A673 (cell line): ENCODE data around the gene ELMO3. TPM values are rescaled to one million over a fixed set of nuclear protein-coding genes. Genes with fewer than 3 reads are reported as not detected.

Source experiments
- BruUV-seq: library from RNA; stranded (reverse); fragments of 400-500 nt; replicated peaks from 2 replicates; lab custom pipeline; 2021; lab: Mats Ljungman, UMichigan
- CTCF ChIA-PET: fragments of 300-600 bp; sonication (Branson Sonifier 250); formaldehyde crosslinking; loops from one replicate; lab custom pipeline; 2022; ENCODE audit warnings: antibody characterized with exemption; lab: Charles Lee
- POLR2A ChIA-PET: fragments of 300-600 bp; sonication (Branson Sonifier 250); formaldehyde crosslinking; loops from one replicate; lab custom pipeline; 2022; ENCODE audit warnings: antibody characterized with exemption; ENCODE audit not compliant: low non-redundant PET; lab: Charles Lee
- DNase-seq: peaks from one replicate; pipeline ENCODE4 v3.0.0-alpha.2; 2015; ENCODE audit warnings: low spot score
- H3K27ac ChIP-seq: fragments of 200-600 bp; sonication (generic); 2 replicates; pipeline ENCODE4 v1.5.1; 2016; ENCODE audit warnings: mixed run types, low read depth, mild to moderate bottlenecking, mixed read lengths, antibody characterized with exemption, low read length; ENCODE audit not compliant: poor library complexity, severe bottlenecking
- H3K27me3 ChIP-seq: fragments of 200-600 bp; sonication (generic); replicated peaks from 2 replicates; pipeline ENCODE4 v1.6.1; 2017; ENCODE audit warnings: mixed run types, low read depth, mild to moderate bottlenecking, mixed read lengths, antibody characterized with exemption, low read length; ENCODE audit not compliant: insufficient read depth, poor library complexity
- H3K36me3 ChIP-seq: fragments of 200-600 bp; sonication (generic); 2 replicates; pipeline ENCODE4 v1.6.1; 2016; ENCODE audit warnings: mixed run types, mild to moderate bottlenecking, mixed read lengths, antibody characterized with exemption, low read length; ENCODE audit not compliant: insufficient read depth, poor library complexity, severe bottlenecking
- H3K4me1 ChIP-seq: fragments of 200-600 bp; sonication (generic); 2 replicates; pipeline ENCODE4 v1.6.1; 2017; ENCODE audit warnings: mixed run types, mild to moderate bottlenecking, mixed read lengths, antibody characterized with exemption, low read length; ENCODE audit not compliant: insufficient read depth, poor library complexity, severe bottlenecking
- H3K4me3 ChIP-seq: fragments of 200-600 bp; sonication (generic); 2 replicates; pipeline ENCODE4 v1.5.1; 2016; ENCODE audit warnings: low read depth, mixed run types, mild to moderate bottlenecking, mixed read lengths, low read length; ENCODE audit not compliant: poor library complexity, severe bottlenecking
- H3K9me3 ChIP-seq: fragments of 200-600 bp; sonication (generic); 2 replicates; pipeline ENCODE4 v1.6.1; 2016; ENCODE audit warnings: mixed run types, low read depth, mild to moderate bottlenecking, mixed read lengths, antibody characterized with exemption, low read length; ENCODE audit not compliant: poor library complexity, severe bottlenecking
- CTCF ChIP-seq: fragments of 300-800, 200-600 bp; sonication (generic); conservative IDR thresholded peaks from 2 replicates; pipeline ENCODE4 v1.5.1; 2017; ENCODE audit warnings: low read depth, mild to moderate bottlenecking, antibody characterized with exemption, low read length, moderate library complexity, mixed read lengths
- EZH2 ChIP-seq: fragments of 200-600 bp; sonication (generic); IDR thresholded peaks from 2 replicates; pipeline ENCODE4 v1.6.1; 2017; ENCODE audit warnings: borderline replicate concordance, low read depth, mild to moderate bottlenecking, mixed read lengths, antibody characterized with exemption, low read length; ENCODE audit not compliant: poor library complexity, severe bottlenecking
- intact Hi-C: fragments of 100-400 bp; cut with micrococcal nuclease; formaldehyde crosslinking; loops from one replicate; pipeline ENCODE4 v1.10.0; 2022; ENCODE audit not compliant: unreplicated experiment
- total RNA-seq: library from RNA; stranded (reverse); gene quantifications from 2 replicates; pipeline ENCODE4 v1.2.3, GENCODE V29; 2021

Gene ELMO3
- total RNA-seq, 1 experiment from 2014 or later = 4.7 TPM

GRCh38 chr16:67241008-67241900 lies 42.3 kb downstream of the ELMO3 start:
- POLR2A ChIA-PET = no interaction called here
- Histone ChIP-seq H3K9me3 (no peaks in the 10 kb centered on the region), H3K27ac (peak overlapping the region; percentile 80), H3K27me3 (no peaks in the 10 kb centered on the region), H3K36me3 (peaks cover 20% of the 10 kb centered on the region), H3K4me1 (peaks cover 48% of the 10 kb centered on the region), H3K4me3 (no peak overlapping the region)
- peak; percentile 42 for DNase-seq
- CTCF ChIA-PET = no interaction called here
- no TSS peak for BruUV-seq
- intact Hi-C loops = no loop called here
- TF ChIP-seq EZH2 (no peak), CTCF (no peak)

GRCh38 chr16:67242138-67242730 lies 43.3 kb downstream of the ELMO3 start:
- H3K36me3 ChIP-seq = peaks cover 12% of the 10 kb centered on the region

GRCh38 chr16:67243481-67243880 lies 44.5 kb downstream of the ELMO3 start:
- DNase-seq = peak; percentile 37
- ChIA-PET POLR2A (interaction anchor here (0.6 kb wide), 1 partner anchor 12 kb away, joined by 3 read pairs; no protein-coding TSS in a partner anchor), CTCF (no interaction called here)
- Histone ChIP-seq H3K27ac (peak overlapping the region; percentile 79), H3K4me3 (no peak overlapping the region), H3K9me3 (no peaks in the 10 kb centered on the region), H3K27me3 (no peaks in the 10 kb centered on the region), H3K4me1 (peaks cover 58% of the 10 kb centered on the region), H3K36me3 (peaks cover 2% of the 10 kb centered on the region)
- intact Hi-C loops = no loop called here
- no TSS peak for BruUV-seq
- TF ChIP-seq EZH2 = no peak
- TF ChIP-seq CTCF = no peak

More at GRCh38 chr16:67242138-67242730, 43.3 kb downstream of the ELMO3 start:
- H3K27ac ChIP-seq = peak overlapping the region; percentile 80
- H3K4me1 ChIP-seq = peaks cover 48% of the 10 kb centered on the region
- no TSS peak for BruUV-seq
- intact Hi-C loops = no loop called here
- H3K4me3 ChIP-seq = no peak overlapping the region
- no peak for DNase-seq
- CTCF ChIA-PET = no interaction called here
- TF ChIP-seq CTCF (no peak), EZH2 (no peak)
- no peaks in the 10 kb centered on the region for H3K27me3 ChIP-seq
- POLR2A ChIA-PET = no interaction called here
- H3K9me3 ChIP-seq = no peaks in the 10 kb centered on the region
